HG03064 (cell line): ENCODE results near the gene CDC14A.
"Not testable (repeated sequence)": the region's sequence is repeated elsewhere in the genome, so short reads cannot be mapped to it uniquely, and the experiment has no call there.

Experiments used
- ATAC-seq: cut with Tn5 transposase; IDR thresholded peaks from one replicate; pipeline ENCODE4 v1.9.1; 2021; ENCODE audit warnings: low read depth; ENCODE audit not compliant: unreplicated experiment

CDC14A gene, protein sequence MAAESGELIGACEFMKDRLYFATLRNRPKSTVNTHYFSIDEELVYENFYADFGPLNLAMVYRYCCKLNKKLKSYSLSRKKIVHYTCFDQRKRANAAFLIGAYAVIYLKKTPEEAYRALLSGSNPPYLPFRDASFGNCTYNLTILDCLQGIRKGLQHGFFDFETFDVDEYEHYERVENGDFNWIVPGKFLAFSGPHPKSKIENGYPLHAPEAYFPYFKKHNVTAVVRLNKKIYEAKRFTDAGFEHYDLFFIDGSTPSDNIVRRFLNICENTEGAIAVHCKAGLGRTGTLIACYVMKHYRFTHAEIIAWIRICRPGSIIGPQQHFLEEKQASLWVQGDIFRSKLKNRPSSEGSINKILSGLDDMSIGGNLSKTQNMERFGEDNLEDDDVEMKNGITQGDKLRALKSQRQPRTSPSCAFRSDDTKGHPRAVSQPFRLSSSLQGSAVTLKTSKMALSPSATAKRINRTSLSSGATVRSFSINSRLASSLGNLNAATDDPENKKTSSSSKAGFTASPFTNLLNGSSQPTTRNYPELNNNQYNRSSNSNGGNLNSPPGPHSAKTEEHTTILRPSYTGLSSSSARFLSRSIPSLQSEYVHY

DNA sequence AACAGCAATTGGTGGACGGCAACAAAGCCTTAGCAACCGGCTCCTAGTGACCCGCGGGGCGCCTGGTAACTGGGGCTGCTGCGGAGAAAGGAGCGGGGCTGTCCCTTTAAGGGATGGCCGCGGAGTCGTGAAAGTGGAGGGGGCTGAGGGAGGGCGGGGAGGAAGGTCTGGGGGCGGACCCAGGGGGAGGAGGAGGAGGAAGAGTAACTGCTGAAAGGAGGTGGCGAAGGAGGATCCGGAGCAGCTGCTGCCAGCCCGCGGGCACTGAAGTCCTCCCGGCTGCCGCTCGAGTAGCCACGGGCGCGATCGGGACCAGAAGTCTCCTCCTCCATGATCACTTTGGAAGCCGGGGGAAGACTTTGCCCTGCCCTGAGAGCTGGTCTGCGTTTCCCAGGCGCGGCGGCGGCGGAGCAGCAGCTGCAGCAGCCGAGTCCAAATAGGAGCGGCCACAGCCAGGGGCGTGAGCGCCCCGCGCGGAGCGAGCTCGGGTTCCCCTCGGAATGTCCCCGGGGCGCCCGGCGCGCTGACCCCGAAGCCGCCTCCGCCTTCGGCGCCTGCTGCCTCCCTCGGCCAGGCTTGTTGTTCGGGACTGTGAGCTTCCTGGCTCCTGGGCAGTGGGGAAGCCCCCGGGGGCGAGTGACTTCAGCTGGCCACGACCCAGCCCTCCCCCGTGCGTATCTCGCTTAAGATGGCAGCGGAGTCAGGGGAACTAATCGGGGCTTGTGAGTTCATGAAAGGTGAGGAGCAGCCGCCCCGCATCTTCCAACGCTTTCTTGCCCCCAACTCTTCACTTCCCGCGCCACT, at the start of gene CDC14A:
CDC14A (plus strand) TSS at position 240 of the 804 bp plus-strand sequence; CDS start at position 689, 449 bp downstream.
- ATAC-seq, result peak; percentile 57

DNA sequence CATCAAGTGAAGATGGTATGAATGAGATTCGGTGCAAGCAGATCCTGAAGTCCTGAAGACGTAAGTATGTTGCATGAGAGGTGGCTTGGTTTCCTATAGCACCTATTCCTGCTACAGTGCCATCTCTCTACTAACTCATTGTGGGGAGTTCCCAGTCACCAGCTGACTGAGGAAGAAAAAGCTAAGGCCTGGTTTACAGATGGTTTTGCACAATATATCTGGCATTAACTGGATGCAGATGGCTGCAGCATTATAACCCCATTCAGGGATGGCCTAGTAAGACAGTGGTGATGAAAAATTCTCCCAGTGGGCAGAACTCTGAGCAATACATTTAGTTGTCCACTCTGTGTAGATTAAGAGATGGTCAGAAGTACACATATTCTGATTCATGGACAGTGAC, 49.6 kb upstream of the CDC14A start:
- ATAC-seq, result no peak

DNA sequence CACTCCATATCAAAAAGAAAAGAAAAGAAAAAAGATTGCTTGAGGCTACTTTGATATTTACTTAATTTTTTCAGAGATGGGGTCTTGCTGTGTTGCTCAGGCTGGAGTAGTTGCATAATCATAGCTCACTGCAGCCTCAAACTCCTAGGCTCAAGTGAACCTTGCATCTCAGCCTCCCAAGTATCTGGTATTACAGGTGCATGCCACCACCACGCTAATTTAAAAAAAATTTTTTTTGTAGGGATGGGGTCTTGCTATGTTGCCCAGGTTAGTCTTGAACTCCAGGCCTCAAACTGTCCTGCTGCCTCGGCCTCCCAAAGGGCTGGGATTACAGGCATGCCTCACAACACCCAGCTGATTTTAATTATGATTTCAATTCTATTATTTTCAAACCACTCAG, 48.1 kb upstream of the CDC14A start:
- ATAC-seq, result no peak

DNA sequence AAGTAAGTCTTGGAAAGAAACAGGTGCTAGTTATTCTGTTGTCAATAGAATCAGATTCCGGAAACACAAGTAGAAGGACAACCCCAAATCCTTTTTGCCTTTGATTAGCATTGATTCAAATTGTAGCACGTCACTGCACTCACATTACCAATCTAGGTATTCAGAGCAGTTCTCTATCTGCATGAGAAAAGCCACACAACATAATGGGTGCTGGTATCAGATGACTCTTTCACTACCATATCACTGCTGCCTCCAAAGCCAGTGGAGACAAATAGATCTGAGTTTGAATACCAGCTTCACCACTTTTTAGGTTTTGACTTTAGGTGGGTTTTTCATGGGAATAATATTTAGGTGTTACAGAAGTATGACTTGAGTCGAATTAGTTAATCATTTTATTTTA, 47.4 kb upstream of the CDC14A start:
- ATAC-seq, result no peak

DNA sequence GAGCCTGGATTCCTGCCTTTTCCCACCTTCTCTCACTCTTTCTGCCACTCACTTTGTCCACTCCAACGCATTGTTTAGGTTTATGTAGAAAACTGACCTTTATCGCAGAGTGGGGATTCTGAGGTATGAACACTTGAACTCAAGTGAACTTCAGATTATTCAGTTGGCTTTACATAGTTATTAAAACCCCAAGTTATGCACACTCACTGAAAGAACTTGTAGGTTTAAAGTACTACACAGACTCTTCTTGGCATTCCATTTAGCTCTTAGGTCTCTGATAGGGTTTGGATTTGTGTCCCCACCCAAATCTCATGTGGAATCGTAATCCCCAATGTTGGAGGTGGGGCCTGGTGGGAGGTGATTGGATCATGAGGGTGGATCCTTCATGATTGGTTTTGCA, 46.4 kb upstream of the CDC14A start:
- ATAC-seq, result no peak

DNA sequence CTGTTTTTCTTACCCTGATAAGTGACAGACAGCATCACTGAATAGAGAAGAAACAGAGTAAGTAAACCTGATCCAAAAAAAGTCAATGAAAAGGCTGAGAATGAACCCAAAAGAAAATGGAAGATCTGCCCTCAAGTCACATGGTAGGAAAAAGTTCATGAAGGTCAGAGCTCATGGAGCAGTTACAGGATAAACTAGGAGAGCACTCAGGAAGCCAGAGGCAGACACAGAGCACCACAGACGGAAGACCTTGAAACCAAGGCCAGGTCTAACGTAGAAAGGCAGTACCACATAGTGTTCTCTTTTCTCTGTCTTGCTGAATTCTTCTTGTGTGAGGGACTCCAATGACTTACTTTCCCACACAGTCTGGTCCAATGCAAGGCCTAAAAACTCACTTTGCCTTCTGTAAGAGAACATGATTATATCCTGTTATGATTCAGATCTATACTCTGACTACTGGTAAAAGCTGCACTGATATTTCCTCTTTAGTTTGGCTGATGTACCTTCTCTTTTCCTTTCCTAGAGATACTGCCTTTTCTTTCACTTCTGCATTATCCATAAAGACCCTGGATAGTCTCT, 45.5 kb upstream of the CDC14A start:
- no peak for ATAC-seq

DNA sequence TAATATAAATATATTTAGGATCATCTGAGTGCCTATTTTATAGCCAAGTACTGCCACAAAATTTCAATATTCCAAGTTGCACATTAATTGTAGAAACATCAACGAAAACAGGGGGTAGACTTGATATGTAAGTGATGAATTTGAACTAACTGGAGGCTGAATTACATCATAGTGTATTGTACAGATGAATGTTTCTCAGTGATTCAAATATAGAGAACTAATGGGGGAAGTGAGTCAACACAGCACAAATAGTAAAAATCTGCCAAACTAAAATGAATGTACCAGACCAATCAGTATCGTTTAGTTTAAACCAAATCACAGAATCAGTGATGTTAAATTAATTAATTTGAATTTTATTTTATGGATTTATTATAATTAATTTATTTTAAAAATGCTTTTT, 43.5 kb upstream of the CDC14A start:
- ATAC-seq, result no peak

DNA sequence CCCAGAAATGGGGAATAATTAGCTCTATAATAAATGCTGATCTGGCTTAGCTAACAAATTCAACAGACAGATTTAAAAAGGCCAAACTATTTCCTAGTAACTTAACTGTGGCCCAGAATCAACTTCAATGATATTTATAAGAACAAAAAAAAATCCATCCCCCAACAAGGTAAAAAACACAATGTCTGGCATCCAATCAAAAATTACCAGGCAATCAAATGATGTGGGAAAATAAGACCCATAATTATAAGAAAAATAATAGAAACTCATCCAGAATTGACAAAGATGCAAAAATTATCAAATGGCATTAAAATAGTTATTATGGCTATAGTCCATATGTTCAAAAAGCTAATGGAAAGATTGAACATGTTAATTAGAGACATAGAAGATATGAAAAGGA, 42.4 kb upstream of the CDC14A start:
- no peak for ATAC-seq

DNA sequence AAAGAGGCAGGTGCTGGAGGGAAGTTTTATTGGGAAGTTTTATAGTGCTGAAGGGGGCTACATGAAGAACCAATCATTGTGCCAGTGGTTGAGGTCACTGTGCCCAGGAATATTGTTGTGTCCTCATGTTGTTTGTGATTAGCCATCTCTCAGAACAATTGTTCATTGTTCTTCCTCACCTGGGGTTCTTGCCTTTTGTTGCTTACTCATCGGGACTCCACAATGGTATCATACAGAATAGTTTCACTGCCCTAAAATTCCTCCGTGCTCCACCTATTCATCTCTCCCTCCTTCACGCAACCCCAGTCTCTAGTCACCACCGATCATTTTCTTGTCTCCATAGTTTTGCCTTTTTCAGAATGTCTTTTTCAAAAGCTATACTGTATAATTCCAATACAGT, 38.9 kb upstream of the CDC14A start:
- ATAC-seq, result no peak

DNA sequence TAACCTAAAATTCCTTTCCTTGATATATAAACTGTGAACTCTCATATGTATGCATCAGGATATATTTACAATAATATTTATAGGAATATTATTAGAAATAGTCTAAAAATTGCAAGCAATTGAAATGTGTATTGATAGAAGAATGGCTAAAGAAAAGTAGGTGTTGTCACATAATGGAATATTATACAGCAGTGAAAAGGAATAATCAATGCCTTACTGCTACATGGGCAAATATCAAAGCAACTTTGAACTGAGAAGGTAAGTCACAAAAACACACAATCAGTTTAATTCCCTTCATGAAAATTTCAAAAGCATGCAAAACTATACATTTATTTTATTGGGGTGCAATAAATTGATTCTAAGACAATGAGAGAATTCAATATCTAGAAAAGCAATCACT, 35.7 kb upstream of the CDC14A start:
- ATAC-seq, result no peak

DNA sequence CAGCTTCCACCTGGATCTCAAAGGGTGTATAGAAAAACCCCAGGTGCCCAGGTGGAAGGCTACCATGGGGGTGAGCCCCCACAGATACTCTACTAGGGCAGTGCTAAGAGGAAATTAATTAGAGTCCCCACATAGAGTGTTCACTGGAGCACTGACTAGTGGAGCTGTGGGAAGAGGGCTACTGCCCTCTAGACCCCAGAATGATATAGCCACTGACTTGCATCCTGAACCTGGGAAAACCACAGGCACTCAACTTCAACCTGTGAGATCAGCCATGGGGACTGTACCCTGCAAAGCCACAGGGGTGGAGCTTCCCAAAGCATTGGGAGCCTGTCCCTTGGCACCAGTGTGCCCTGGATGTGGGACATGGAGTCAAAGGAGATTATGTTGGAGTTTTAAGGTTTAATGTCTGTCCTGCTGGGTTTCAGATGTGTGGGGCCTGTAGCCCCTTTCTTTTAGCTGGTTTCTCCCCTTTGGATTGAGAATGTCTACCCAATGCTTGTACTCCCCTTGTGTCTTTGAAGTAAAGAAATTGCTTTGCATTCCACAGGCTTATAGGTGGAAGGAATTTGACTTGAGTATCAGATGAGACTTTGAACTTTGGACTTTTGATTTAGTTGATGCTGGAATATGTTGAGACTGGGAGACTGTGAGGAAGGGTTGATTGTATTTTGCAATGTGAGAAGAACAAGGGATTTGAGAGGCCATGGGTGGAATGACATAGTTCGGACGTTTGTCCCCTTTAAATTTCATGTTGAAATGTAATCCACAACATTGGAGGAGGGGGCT, 31.8 kb upstream of the CDC14A start:
- ATAC-seq, result no peak

DNA sequence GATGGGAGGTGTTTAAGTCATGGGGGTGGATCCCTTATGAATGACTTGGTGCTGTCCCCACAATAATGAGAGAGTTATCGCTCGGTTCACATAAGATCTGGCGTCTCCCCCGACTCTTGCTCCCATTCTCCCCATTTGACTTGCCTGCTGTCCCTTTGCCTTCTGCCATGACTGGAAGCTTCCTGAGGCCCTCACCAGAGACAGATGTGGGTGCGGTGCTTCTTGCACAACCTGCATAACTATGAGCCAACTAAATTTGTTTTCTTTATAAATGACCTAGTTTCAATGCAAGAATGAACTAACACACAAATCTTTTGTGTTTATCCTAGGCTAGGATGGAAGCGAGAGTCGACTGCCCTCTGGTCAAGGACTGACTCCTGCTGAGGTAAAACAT, 31.2 kb upstream of the CDC14A start:
- ATAC-seq, result no peak

DNA sequence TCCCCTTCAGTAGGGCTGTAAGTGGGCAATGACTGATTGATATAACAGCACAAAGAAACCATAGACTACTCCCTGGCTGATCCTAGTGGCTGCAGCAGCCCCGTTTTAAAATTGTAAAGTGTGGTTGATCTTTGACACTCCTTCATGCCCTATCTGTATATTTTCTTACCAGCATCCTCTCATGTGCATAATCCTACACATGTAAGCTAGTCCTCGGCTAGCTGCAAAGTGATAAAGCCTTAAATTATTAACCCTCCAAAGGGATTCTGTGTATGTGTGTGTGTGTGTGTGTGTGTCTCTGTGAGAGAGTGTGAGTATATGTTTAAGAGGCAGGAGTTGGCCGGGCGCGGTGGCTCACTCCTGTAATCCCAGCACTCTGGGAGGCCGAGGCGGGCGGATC, 30.8 kb upstream of the CDC14A start:
- no peak for ATAC-seq

DNA sequence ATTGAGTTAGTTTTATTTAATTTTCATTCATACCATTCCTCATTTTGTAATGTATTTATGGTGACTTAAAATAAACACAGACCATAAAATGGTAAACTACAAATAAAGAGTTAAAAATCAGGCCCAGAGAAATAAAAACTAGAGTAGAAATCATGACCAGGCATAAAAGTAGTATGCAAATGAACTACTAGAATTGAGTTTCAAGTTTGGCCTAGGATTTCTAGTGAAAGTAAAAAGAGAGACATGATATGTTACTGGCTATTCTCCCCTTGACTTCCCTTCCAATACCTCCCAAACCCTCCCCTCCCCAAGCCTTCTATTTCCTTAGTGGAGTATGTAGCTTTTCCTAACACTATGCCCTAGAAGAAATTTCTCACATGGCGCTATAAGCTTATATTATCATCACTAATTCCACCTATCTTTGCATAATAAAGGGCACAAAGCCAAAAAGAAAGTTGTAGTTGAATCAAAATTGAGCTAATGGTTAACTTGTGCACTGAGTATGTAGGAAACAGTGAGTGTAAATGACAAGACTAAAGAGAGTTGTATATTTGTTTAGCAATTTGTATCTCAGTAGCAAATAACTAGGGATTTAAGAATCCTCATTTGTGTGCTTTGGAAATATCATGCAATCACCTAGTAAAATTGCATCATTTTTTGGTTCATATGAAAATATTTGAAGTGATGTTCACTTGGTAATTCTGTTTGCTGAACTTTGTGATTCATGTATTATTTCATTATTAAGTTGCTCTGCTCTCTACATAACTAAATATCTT, 29.7 kb upstream of the CDC14A start:
- no peak for ATAC-seq

DNA sequence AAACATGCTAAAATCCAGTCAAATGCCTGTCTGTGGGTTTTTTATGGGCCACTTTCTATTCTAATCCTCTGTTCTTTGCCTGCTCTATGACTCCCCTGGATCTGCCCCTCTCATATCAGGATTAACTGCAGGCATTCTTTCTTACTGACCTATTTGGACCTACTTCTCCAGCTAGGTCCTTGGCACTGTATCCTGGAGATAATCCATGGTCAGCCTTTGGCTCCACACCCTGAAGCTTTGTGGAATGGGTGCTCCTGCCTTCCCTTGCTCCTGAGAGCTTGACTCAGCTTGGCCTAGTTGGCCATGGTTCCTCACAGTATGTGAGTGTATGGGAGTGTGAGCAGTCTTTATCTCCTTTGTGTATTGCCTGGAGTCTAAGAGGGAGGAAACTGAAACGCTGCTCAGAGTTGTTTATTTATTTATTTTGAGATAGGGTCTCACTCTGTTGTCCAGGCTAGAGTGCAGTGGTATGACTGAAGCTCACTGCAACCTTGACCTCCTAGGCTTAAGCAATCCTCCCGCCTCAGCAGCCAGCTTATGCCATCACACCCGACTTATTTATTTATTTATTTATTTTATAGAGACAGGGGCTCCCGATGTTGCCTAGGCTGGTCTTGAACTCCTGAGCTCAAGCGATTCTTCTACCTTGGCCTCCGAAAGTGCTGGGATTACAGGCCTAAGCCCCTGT, 28.7 kb upstream of the CDC14A start:
- ATAC-seq, result no peak

DNA sequence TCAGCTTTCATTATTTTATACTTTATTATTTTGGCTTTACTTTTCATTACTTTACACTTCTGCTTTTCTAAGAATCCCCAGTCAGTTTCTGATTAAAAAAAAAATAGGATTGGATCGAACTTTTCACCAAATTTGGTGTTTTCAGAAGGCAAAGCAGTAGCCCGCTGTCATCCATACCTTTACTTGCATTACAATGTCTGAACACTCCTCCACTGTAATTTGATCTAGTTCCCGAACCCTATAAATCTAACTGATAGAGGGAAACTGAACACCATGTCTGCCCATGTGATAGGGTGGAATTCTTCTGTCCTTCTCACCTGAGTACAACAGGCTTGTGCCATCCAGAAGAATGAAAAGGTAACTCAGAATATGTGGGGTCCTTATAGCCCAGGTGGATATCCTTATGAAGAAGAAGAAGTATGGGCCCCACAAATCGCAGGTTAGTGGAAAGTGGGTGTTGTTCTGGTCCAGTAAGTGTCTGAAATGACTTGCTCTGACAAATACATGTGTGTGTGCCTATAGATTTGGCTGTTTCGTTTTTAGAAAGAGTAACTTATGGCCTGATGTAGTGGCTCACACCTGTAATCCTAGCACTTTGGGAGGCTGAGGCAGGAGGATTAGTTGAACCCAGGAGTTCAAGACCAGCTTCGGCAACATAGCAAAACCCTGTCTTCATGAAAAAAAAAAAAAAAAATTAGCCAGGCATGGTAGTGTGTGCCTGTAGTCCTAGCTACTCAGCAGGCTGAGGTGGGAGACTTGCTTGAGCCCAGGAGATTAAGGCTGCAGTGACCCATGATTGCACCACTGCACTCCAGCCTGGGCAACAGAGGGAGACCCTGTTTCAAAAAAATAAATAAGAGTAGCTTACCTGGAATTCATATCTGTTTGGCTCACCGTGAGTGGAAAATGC, 26.6 kb upstream of the CDC14A start:
- no peak for ATAC-seq

DNA sequence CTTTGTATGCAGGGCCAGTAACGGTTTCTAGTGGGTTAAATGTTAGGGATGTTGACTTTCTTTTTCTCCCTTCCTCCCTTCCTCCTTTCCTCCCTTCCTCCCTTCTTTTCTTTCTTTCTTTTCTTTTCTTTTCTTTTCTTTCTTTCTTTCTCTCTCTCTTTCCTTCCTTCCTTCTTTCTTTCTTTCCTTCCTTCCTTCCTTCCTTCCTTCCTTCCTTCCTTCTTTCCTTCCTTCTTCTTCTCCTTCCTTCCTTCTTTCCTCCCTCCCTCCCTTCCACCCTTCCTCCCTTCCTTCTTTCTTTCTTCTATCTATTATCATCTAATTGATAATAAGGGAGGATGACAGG, 26.0 kb upstream of the CDC14A start:
- ATAC-seq, result not testable (repeated sequence)

DNA sequence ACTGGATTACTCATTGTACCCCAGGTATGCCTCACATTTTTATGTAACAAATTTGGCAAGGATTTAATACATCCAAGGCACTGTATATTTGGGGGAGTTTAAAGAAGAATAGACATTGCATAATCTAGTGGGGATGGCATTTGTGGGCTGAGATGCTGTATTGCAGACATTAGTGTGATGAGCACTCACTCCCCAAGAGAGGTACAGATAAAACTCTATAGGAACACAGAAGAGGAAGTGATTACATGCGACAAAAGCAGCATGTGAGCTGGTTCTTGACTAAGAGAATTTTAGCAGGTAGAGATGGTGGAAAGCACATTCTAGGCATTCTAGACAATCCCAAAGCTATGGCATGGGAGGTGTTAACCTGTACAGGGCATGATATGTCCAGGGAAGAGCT, 24.2 kb upstream of the CDC14A start:
- no peak for ATAC-seq
